Loucy (cell line): ENCODE results near the gene PDE4D.

Source experiments
- EZH2phosphoT487 ChIP-seq: fragments of 200-600 bp; IDR thresholded peaks from 2 replicates; pipeline ENCODE4 v1.6.1; 2018; ENCODE audit warnings: antibody characterized with exemption, mild to moderate bottlenecking, moderate library complexity, borderline replicate concordance
- TF ChIP-seq, protein P1 (sequence below): fragments of 200-600 bp; sonication (generic); conservative IDR thresholded peaks from 2 replicates; pipeline ENCODE4 v1.5.1; 2014; ENCODE audit warnings: mild to moderate bottlenecking, antibody characterized with exemption, low read length

DNA sequence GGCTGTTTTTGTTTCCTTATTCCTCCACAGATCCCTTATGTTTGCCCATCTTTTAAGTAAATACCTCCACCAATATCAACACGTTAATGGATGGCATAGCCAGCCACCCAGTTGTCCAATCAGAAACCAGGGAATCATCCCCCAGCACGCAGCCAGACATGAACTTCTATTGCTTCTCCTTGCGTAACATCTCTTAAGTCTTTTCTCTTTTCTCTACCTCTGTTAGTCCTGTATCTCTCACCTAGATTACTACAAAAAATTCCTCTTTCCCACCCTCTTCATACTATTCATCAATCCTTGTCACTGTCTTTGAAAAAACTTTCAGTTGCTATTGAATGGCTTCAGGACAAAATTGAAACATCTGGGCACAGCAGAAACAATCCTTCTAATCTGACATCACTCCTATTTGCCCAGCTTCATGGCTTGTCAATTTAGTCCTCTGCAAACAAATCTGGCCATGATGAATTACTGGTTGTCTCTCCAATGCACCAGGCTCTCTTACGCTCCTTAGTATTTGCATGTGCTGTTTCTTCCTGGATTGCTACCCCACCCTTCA lies 961.4 kb downstream of the PDE4D start:
- TF ChIP-seq, protein P1, sequence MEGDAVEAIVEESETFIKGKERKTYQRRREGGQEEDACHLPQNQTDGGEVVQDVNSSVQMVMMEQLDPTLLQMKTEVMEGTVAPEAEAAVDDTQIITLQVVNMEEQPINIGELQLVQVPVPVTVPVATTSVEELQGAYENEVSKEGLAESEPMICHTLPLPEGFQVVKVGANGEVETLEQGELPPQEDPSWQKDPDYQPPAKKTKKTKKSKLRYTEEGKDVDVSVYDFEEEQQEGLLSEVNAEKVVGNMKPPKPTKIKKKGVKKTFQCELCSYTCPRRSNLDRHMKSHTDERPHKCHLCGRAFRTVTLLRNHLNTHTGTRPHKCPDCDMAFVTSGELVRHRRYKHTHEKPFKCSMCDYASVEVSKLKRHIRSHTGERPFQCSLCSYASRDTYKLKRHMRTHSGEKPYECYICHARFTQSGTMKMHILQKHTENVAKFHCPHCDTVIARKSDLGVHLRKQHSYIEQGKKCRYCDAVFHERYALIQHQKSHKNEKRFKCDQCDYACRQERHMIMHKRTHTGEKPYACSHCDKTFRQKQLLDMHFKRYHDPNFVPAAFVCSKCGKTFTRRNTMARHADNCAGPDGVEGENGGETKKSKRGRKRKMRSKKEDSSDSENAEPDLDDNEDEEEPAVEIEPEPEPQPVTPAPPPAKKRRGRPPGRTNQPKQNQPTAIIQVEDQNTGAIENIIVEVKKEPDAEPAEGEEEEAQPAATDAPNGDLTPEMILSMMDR = no peak
- no peak for TF ChIP-seq EZH2phosphoT487
